GM18520 (cell line): Measurements from ENCODE around the gene THAP2.
"Not testable (repeated sequence)": the region's sequence is repeated elsewhere in the genome, so short reads cannot be mapped to it uniquely, and the experiment has no call there.

ENCODE experiments used
- ATAC-seq: cut with Tn5 transposase; IDR thresholded peaks from one replicate; pipeline ENCODE4 v1.9.1; 2021; ENCODE audit not compliant: unreplicated experiment

THAP2 gene

GRCh38 chr12:71702181-71702580 lies 38.1 kb downstream of the THAP2 start:
- not testable (repeated sequence) for ATAC-seq

- no peak for ATAC-seq
Measured at GRCh38 chr12:71702590-71702989, 38.5 kb downstream of the THAP2 start.

GRCh38 chr12:71703206-71703605 lies 39.1 kb downstream of the THAP2 start:
- ATAC-seq: no peak

- ATAC-seq: no peak
Measured at GRCh38 chr12:71704920-71705319, 40.8 kb downstream of the THAP2 start.

- ATAC-seq: no peak
Measured at GRCh38 chr12:71708658-71709057, 44.6 kb downstream of the THAP2 start.

- no peak for ATAC-seq
Measured at GRCh38 chr12:71710276-71711125, 46.4 kb downstream of the THAP2 start.

- no peak for ATAC-seq
Measured at GRCh38 chr12:71718611-71719010, 54.5 kb downstream of the THAP2 start.

- no peak for ATAC-seq
Measured at GRCh38 chr12:71719647-71720370, 55.7 kb downstream of the THAP2 start.

GRCh38 chr12:71721783-71722505 lies 57.8 kb downstream of the THAP2 start:
- ATAC-seq: no peak

- ATAC-seq: no peak
Measured at GRCh38 chr12:71725011-71725410, 60.9 kb downstream of the THAP2 start.

- no peak for ATAC-seq
Measured at GRCh38 chr12:71726548-71726947, 62.4 kb downstream of the THAP2 start.

GRCh38 chr12:71727958-71728357 lies 63.9 kb downstream of the THAP2 start:
- no peak for ATAC-seq
